ENCODE results near the gene TMEM208. TPM values are rescaled to one million over a fixed set of nuclear protein-coding genes. Genes with fewer than 3 reads are reported as not detected.

TMEM208 gene
- total RNA-seq, 1 donor from 2014 or later: 47.5 TPM

- FAIRE-seq: no peak
- no peak for DNase-seq (ENCODE audit: low read depth)
- no peaks in the 10 kb centered on the region for H3K27me3 ChIP-seq (ENCODE audit: insufficient read depth, low read length)
- H3K36me3 ChIP-seq (ENCODE audit: insufficient read depth, low read length): no peaks in the 10 kb centered on the region
- H3K4me1 Mint-ChIP-seq (ENCODE audit: low read depth, unreplicated experiment): peaks cover 15% of the 10 kb centered on the region
- no peaks in the 10 kb centered on the region for H3K9me3 ChIP-seq (ENCODE audit: insufficient read depth, low read depth, low read length)
- no peak overlapping the region for H3K27ac ChIP-seq (ENCODE audit: low read depth, low read length)
- peaks cover 33% of the 10 kb centered on the region for H3K4me1 ChIP-seq (ENCODE audit: insufficient read depth, low read length)
- H4K20me1 ChIP-seq (ENCODE audit: insufficient read depth, low read length): peaks cover 46% of the 10 kb centered on the region
- no peak overlapping the region for H3K27ac Mint-ChIP-seq (ENCODE audit: unreplicated experiment)
- peaks cover 23% of the 10 kb centered on the region for H3K79me2 ChIP-seq (ENCODE audit: insufficient read depth, low read length)
- H3K36me3 Mint-ChIP-seq (ENCODE audit: low read depth, unreplicated experiment): peaks cover 1% of the 10 kb centered on the region
- H2AFZ ChIP-seq (ENCODE audit: low read depth, low read length): peak overlapping the region; percentile 94
- no peaks in the 10 kb centered on the region for H3K9me3 Mint-ChIP-seq (ENCODE audit: unreplicated experiment)
- H3K4me3 ChIP-seq (ENCODE audit: insufficient read depth, low read depth, low read length): peak overlapping the region; percentile 70
- peak overlapping the region; percentile 79 for H3K4me3 Mint-ChIP-seq (ENCODE audit: unreplicated experiment)
- H3K9ac ChIP-seq (ENCODE audit: low read length): peak overlapping the region; percentile 90
- peak overlapping the region; percentile 91 for H3K4me2 ChIP-seq (ENCODE audit: low read length)
- TF ChIP-seq EZH2 (IDR thresholded peaks at IDR 0.05; ENCODE audit: insufficient read depth, low read length): peak; percentile 49
- no peak for TF ChIP-seq CTCF (IDR thresholded peaks at IDR 0.05; ENCODE audit: insufficient read depth, low read depth, low read length)
- no peaks in the 10 kb centered on the region for H3K27me3 Mint-ChIP-seq (ENCODE audit: low read depth, unreplicated experiment)
These were observed 42.4 kb upstream of the TMEM208 start for GRCh38 chr16:67184453-67184994.

GRCh38 chr16:67184995-67185650, 41.8 kb upstream of the TMEM208 start:
- DNase-seq (ENCODE audit: low read depth): peak; percentile 72
- FAIRE-seq: no peak
- H3K9me3 Mint-ChIP-seq (ENCODE audit: unreplicated experiment): no peaks in the 10 kb centered on the region
- no peak overlapping the region for H3K27ac Mint-ChIP-seq (ENCODE audit: unreplicated experiment)
- H3K36me3 Mint-ChIP-seq (ENCODE audit: low read depth, unreplicated experiment): peaks cover 1% of the 10 kb centered on the region
- Histone ChIP-seq H3K27ac (ENCODE audit: low read depth, low read length) (no peak overlapping the region), H3K9ac (ENCODE audit: low read length) (no peak overlapping the region), H4K20me1 (ENCODE audit: insufficient read depth, low read length) (peaks cover 41% of the 10 kb centered on the region), H3K4me3 (ENCODE audit: insufficient read depth, low read depth, low read length) (no peak overlapping the region), H3K36me3 (ENCODE audit: insufficient read depth, low read length) (no peaks in the 10 kb centered on the region), H3K79me2 (ENCODE audit: insufficient read depth, low read length) (peaks cover 21% of the 10 kb centered on the region), H2AFZ (ENCODE audit: low read depth, low read length) (no peak overlapping the region), H3K9me3 (ENCODE audit: insufficient read depth, low read depth, low read length) (no peaks in the 10 kb centered on the region), H3K4me2 (ENCODE audit: low read length) (peak overlapping the region; percentile 91), H3K4me1 (ENCODE audit: insufficient read depth, low read length) (peaks cover 33% of the 10 kb centered on the region), H3K27me3 (ENCODE audit: insufficient read depth, low read length) (no peaks in the 10 kb centered on the region)
- TF ChIP-seq CTCF (IDR thresholded peaks at IDR 0.05; ENCODE audit: insufficient read depth, low read depth, low read length) (peak; percentile 77), EZH2 (IDR thresholded peaks at IDR 0.05; ENCODE audit: insufficient read depth, low read length) (peak; percentile 42)
- H3K4me1 Mint-ChIP-seq (ENCODE audit: low read depth, unreplicated experiment): peaks cover 15% of the 10 kb centered on the region
- H3K27me3 Mint-ChIP-seq (ENCODE audit: low read depth, unreplicated experiment): no peaks in the 10 kb centered on the region
- H3K4me3 Mint-ChIP-seq (ENCODE audit: unreplicated experiment): peak overlapping the region; percentile 79

- no peaks in the 10 kb centered on the region for H3K27me3 ChIP-seq (ENCODE audit: insufficient read depth, low read length)
- peaks cover 36% of the 10 kb centered on the region for H4K20me1 ChIP-seq (ENCODE audit: insufficient read depth, low read length)
- no peak for FAIRE-seq
- no peak overlapping the region for H3K27ac ChIP-seq (ENCODE audit: low read depth, low read length)
- no peak overlapping the region for H3K4me3 ChIP-seq (ENCODE audit: insufficient read depth, low read depth, low read length)
- H3K9me3 ChIP-seq (ENCODE audit: insufficient read depth, low read depth, low read length): no peaks in the 10 kb centered on the region
- Mint-ChIP-seq H3K27me3 (ENCODE audit: low read depth, unreplicated experiment) (no peaks in the 10 kb centered on the region), H3K36me3 (ENCODE audit: low read depth, unreplicated experiment) (peaks cover 1% of the 10 kb centered on the region), H3K9me3 (ENCODE audit: unreplicated experiment) (no peaks in the 10 kb centered on the region), H3K4me1 (ENCODE audit: low read depth, unreplicated experiment) (peaks cover 15% of the 10 kb centered on the region), H3K27ac (ENCODE audit: unreplicated experiment) (no peak overlapping the region), H3K4me3 (ENCODE audit: unreplicated experiment) (peak overlapping the region; percentile 79)
- no peak overlapping the region for H3K9ac ChIP-seq (ENCODE audit: low read length)
- peaks cover 16% of the 10 kb centered on the region for H3K79me2 ChIP-seq (ENCODE audit: insufficient read depth, low read length)
- H3K36me3 ChIP-seq (ENCODE audit: insufficient read depth, low read length): no peaks in the 10 kb centered on the region
- peak overlapping the region; percentile 58 for H3K4me2 ChIP-seq (ENCODE audit: low read length)
- TF ChIP-seq CTCF (IDR thresholded peaks at IDR 0.05; ENCODE audit: insufficient read depth, low read depth, low read length): no peak
- TF ChIP-seq EZH2 (IDR thresholded peaks at IDR 0.05; ENCODE audit: insufficient read depth, low read length): no peak
- H2AFZ ChIP-seq (ENCODE audit: low read depth, low read length): no peak overlapping the region
- peaks cover 33% of the 10 kb centered on the region for H3K4me1 ChIP-seq (ENCODE audit: insufficient read depth, low read length)
- no peak for DNase-seq (ENCODE audit: low read depth)
These were observed 41.2 kb upstream of the TMEM208 start for GRCh38 chr16:67185651-67186134.
